Gastrocnemius medialis (tissue), 4 donors: ENCODE data around the gene COL19A1. TPM values are rescaled to one million over a fixed set of nuclear protein-coding genes. Genes with fewer than 3 reads are reported as not detected.

Source experiments
- ATAC-seq, 2 donors: fragments of 150-250 bp; one replicate each; pipeline ENCODE4 v1.9.1; 2016
- DNase-seq, 2 donors: peaks; one replicate each; pipeline ENCODE4 v3.0.0-alpha.2; 2019
- H3K27ac ChIP-seq, 4 donors: fragments of 200-600 bp; sonication (generic); 1 replicate in 1 of 4; 2 replicates in 3 of 4; pipeline ENCODE4 v1.5.1; 2016 to 2018; ENCODE audit warnings: mild to moderate bottlenecking in 2 of 4, moderate library complexity in 1 of 4
- H3K27me3 ChIP-seq, 3 donors: fragments of 200-600 bp; sonication (generic) in 2 of 3; 1 replicate in 1 of 3; 2 replicates in 2 of 3; pipeline versions ENCODE4 v1.5.1 to v1.6.0; 2016 to 2019; ENCODE audit warnings: mild to moderate bottlenecking in 1 of 3, moderate library complexity in 1 of 3
- H3K36me3 ChIP-seq, 2 donors: fragments of 200-600 bp; sonication (generic) in 1 of 2; one replicate each; pipeline ENCODE4 v1.5.1; 2017 to 2018
- H3K4me1 ChIP-seq, 2 donors: fragments of 200-600 bp; sonication (generic) in 1 of 2; one replicate each; pipeline ENCODE4 v1.5.1; 2016 to 2017; ENCODE audit warnings: mild to moderate bottlenecking in 2 of 2
- H3K4me3 ChIP-seq, 4 donors: fragments of 200-600 bp; sonication (generic) in 3 of 4; 1 replicate in 1 of 4; 2 replicates in 3 of 4; pipeline ENCODE4 v1.5.1; 2016 to 2019; ENCODE audit warnings: mild to moderate bottlenecking in 2 of 4
- H3K9me3 ChIP-seq, 3 donors: fragments of 200-600 bp; sonication (generic) in 2 of 3; 1 replicate in 1 of 3; 2 replicates in 2 of 3; pipeline ENCODE4 v1.5.1; 2016 to 2019
- POLR2A ChIP-seq, 2 donors: fragments of 450-650 bp; IDR thresholded peaks; one replicate each; pipeline ENCODE4 v1.6.1; 2017; ENCODE audit warnings: antibody characterized with exemption in 2 of 2, mild to moderate bottlenecking in 2 of 2, moderate library complexity in 2 of 2
- in situ Hi-C, 4 donors: fragments of 200-750 bp; cut with MboI; loops; one replicate each; pipeline versions ENCODE4 v1.15.0 to v1.8.0; 2017; ENCODE audit warnings: low sequenced_read_pairs in 4 of 4
- intact Hi-C: fragments of 100-400 bp; cut with DNase I; formaldehyde crosslinking; loops from one replicate; pipeline ENCODE4 v1.15.1; 2023; ENCODE audit warnings: low total_unique reads
- total RNA-seq, 4 donors: library from RNA; depleted of rRNA; stranded (reverse); fragments of >200 nt; gene quantifications; one replicate each; pipeline versions ENCODE4 v1.1.0 to v1.2.3, GENCODE V29; 2016
- TF ChIP-seq, protein P1 (sequence below), 5 experiments: fragments of 450-650 bp in 3 of 5; fragments of 200-600 bp in 2 of 5; sonication (generic) in 2 of 5; IDR thresholded peaks in 4 of 5; conservative IDR thresholded peaks in 1 of 5; 1 replicate in 4 of 5; 2 replicates in 1 of 5; pipeline ENCODE4 v1.5.1; 2016 to 2019; ENCODE audit warnings: antibody characterized with exemption in 5 of 5, mild to moderate bottlenecking in 3 of 5, moderate library complexity in 3 of 5

The COL19A1 gene
- total RNA-seq, 4 donors from 2014 or later = 0.05 to 0.65 (median 0.14) TPM

DNA sequence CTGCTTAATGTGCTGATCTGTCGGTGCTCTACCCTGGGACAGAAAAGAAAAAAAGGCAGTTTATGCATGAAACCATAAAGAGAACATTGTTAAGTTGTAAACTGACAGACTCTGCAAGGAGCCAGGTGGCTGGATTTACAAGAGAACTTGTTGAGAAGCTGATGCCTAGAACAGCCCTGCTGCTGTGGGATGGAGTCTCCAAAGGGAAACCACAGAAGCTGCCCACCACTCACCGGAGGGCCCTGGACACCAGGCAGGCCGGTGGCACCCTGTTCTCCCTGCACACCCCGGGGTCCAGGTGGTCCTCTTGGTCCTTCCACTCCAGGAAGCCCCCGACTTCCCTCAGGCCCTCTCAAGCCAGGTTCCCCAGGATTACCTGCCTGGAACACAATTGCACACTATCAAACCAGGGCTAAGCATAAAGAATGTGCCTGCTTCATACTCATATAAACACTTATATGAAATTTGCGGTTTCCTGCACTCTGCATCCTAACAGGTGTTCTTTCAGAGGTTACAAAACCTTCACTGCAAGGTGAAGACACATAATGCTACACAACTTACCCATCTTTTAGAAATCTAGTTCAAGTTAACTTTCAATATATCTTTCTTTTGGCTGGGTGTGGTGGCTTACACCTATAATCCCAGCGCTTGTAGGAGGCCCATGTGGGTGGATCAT lies 368.3 kb downstream of the COL19A1 start:
- intact Hi-C loops (no loop called here), in situ Hi-C loops (no loop called here)
- ATAC-seq (no peak), DNase-seq (no peak)
- H3K27me3 ChIP-seq = no peaks in the 10 kb centered on the region
- H3K27ac ChIP-seq = no peak overlapping the region
- H3K4me1 ChIP-seq = no peaks in the 10 kb centered on the region
- H3K36me3 ChIP-seq = no peaks in the 10 kb centered on the region
- no peak overlapping the region for H3K4me3 ChIP-seq
- H3K9me3 ChIP-seq = no peaks in the 10 kb centered on the region
- no peak for TF ChIP-seq POLR2A (IDR thresholded peaks at IDR 0.05)
- TF ChIP-seq, protein P1, sequence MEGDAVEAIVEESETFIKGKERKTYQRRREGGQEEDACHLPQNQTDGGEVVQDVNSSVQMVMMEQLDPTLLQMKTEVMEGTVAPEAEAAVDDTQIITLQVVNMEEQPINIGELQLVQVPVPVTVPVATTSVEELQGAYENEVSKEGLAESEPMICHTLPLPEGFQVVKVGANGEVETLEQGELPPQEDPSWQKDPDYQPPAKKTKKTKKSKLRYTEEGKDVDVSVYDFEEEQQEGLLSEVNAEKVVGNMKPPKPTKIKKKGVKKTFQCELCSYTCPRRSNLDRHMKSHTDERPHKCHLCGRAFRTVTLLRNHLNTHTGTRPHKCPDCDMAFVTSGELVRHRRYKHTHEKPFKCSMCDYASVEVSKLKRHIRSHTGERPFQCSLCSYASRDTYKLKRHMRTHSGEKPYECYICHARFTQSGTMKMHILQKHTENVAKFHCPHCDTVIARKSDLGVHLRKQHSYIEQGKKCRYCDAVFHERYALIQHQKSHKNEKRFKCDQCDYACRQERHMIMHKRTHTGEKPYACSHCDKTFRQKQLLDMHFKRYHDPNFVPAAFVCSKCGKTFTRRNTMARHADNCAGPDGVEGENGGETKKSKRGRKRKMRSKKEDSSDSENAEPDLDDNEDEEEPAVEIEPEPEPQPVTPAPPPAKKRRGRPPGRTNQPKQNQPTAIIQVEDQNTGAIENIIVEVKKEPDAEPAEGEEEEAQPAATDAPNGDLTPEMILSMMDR (IDR thresholded peaks at IDR 0.05 in 4 of 5, conservative IDR thresholded peaks at IDR 0.05 in 1 of 5) = no peak

DNA sequence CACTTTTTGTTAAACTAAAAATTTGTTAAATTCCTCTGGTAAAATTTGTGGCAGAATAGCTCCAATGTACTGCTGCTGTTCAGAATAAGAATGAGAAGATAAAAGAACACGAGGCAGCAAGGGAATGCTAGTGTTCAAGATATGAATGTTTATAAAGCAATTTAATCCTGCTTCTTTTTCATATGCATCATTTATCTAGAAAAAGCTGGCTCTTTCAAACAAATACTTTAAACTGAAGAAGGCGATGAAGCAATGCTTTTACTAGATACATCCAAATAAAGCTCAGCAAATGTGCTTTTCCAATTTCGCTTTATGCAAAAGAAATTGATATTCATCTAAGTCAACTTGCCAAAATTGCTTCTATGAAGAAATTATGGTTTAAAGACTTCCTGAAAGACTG lies 370.0 kb downstream of the COL19A1 start:
- no peak overlapping the region for H3K27ac ChIP-seq
- ATAC-seq (no peak), DNase-seq (no peak)
- TF ChIP-seq, protein P1 (IDR thresholded peaks at IDR 0.05 in 4 of 5, conservative IDR thresholded peaks at IDR 0.05 in 1 of 5) = no peak
- no peak for TF ChIP-seq POLR2A (IDR thresholded peaks at IDR 0.05)
- H3K9me3 ChIP-seq = no peaks in the 10 kb centered on the region
- no peaks in the 10 kb centered on the region for H3K36me3 ChIP-seq
- H3K27me3 ChIP-seq = no peaks in the 10 kb centered on the region
- in situ Hi-C loops (no loop called here), intact Hi-C loops (no loop called here)
- H3K4me3 ChIP-seq = no peak overlapping the region
- no peaks in the 10 kb centered on the region for H3K4me1 ChIP-seq

DNA sequence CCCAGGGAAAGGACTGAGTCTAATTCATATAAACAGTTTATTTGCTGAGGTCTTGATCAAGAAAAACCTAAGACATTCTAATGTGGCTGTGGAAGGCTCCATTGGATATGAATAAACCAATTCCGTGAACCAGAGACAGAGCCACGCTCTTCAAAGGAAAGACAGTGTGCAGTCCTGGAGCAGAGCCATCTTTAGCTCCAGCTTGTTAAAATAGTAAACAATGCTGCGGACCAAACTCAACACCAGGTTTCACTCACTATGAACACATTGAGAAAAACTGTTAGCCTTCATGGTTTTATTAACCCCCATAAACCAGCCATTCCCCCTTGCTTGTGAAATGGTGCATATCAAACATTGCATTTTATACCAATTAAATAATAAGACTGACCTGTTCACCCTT lies 374.7 kb downstream of the COL19A1 start:
- no peaks in the 10 kb centered on the region for H3K4me1 ChIP-seq
- H3K9me3 ChIP-seq = no peaks in the 10 kb centered on the region
- intact Hi-C loops = no loop called here
- TF ChIP-seq, protein P1 (IDR thresholded peaks at IDR 0.05 in 4 of 5, conservative IDR thresholded peaks at IDR 0.05 in 1 of 5) = no peak
- no peak for TF ChIP-seq POLR2A (IDR thresholded peaks at IDR 0.05)
- H3K27ac ChIP-seq = no peak overlapping the region
- H3K27me3 ChIP-seq = no peaks in the 10 kb centered on the region
- in situ Hi-C loops = no loop called here
- H3K4me3 ChIP-seq = no peak overlapping the region
- ATAC-seq (no peak), DNase-seq (no peak)
- no peaks in the 10 kb centered on the region for H3K36me3 ChIP-seq

DNA sequence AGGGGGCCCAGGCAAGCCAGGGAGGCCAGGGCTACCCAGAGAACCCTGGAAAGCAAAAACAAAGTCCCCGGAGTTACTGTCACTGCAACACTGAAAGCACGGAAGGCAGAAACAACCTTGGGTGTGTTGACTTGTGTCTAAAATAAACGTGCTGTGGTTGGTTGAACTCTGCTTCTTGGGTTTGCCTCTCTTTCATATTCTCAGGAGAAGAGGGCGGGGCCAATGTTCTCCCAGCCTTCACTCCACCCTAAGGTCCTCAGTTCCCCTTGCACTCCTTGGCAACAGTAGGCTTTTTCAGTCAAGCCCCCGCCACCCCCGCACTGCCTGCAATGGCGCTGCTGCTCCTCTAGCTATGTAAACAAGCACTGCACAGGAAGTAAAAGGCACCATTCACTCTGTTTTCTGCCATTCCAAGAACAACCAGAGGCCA lies 375.6 kb downstream of the COL19A1 start:
- H3K9me3 ChIP-seq = no peaks in the 10 kb centered on the region
- ATAC-seq (no peak), DNase-seq (no peak)
- no peaks in the 10 kb centered on the region for H3K27me3 ChIP-seq
- no peak for TF ChIP-seq POLR2A (IDR thresholded peaks at IDR 0.05)
- TF ChIP-seq, protein P1 (IDR thresholded peaks at IDR 0.05 in 4 of 5, conservative IDR thresholded peaks at IDR 0.05 in 1 of 5) = no peak
- no peaks in the 10 kb centered on the region for H3K4me1 ChIP-seq
- intact Hi-C loops (no loop called here), in situ Hi-C loops (no loop called here)
- H3K27ac ChIP-seq = no peak overlapping the region
- no peaks in the 10 kb centered on the region for H3K36me3 ChIP-seq
- H3K4me3 ChIP-seq = no peak overlapping the region

DNA sequence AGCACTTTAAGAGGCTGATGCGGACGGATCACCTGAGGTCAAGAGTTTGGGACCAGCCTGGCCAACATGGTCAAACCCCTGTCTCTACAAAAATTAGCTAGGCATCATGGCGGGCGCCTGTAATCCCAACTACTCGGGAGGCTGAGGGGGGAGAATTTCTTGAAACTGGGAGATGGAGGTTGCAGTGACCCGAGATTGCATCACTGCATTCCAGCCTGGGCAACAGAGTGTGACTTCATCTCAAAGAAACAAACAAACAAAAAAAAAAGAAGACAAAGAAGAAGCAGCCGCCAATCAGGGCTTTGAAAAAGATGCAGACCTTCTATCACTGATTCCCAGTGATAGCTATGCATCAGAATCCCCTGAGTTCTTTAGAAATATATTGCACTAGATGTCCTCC lies 379.8 kb downstream of the COL19A1 start:
- H3K27me3 ChIP-seq = no peaks in the 10 kb centered on the region
- in situ Hi-C loops (no loop called here), intact Hi-C loops (no loop called here)
- no peaks in the 10 kb centered on the region for H3K4me1 ChIP-seq
- TF ChIP-seq, protein P1 (IDR thresholded peaks at IDR 0.05 in 4 of 5, conservative IDR thresholded peaks at IDR 0.05 in 1 of 5) = no peak
- no peak for TF ChIP-seq POLR2A (IDR thresholded peaks at IDR 0.05)
- H3K27ac ChIP-seq = no peak overlapping the region
- H3K9me3 ChIP-seq = no peaks in the 10 kb centered on the region
- DNase-seq (no peak), ATAC-seq (no peak)
- no peak overlapping the region for H3K4me3 ChIP-seq
- no peaks in the 10 kb centered on the region for H3K36me3 ChIP-seq
